Activated T-cell treated with anti-CD3 and anti-CD28 coated beads for 24 hours (primary cell): ENCODE results near the gene PKIB.
"Not testable (repeated sequence)": the region's sequence is repeated elsewhere in the genome, so short reads cannot be mapped to it uniquely, and the experiment has no call there.

Experiments used
- DNase-seq: peaks from one replicate; pipeline ENCODE4 v3.0.0-alpha.2; 2020; ENCODE audit warnings: low read depth

PKIB gene

GRCh38 chr6:122747573-122747972 is 137.4 kb downstream of the PKIB start:
- no peak for DNase-seq

- not testable (repeated sequence) for DNase-seq
Measured at GRCh38 chr6:122748945-122749344, 138.7 kb downstream of the PKIB start.

GRCh38 chr6:122749451-122750050 is 139.3 kb downstream of the PKIB start:
- DNase-seq: no peak

- DNase-seq: no peak
Measured at GRCh38 chr6:122751326-122751725, 141.1 kb downstream of the PKIB start.

GRCh38 chr6:122752459-122752858 is 142.3 kb downstream of the PKIB start:
- no peak for DNase-seq

GRCh38 chr6:122753000-122753687 is 142.9 kb downstream of the PKIB start:
- DNase-seq: no peak

- DNase-seq: no peak
Measured at GRCh38 chr6:122753688-122754056, 143.5 kb downstream of the PKIB start.

GRCh38 chr6:122754191-122754731 is 144.1 kb downstream of the PKIB start:
- no peak for DNase-seq

- DNase-seq: no peak
Measured at GRCh38 chr6:122755901-122756300, 145.7 kb downstream of the PKIB start.

GRCh38 chr6:122758927-122759334 is 148.7 kb downstream of the PKIB start:
- no peak for DNase-seq

GRCh38 chr6:122760330-122760729 is 150.1 kb downstream of the PKIB start:
- DNase-seq: no peak

GRCh38 chr6:122766256-122766655 is 156.1 kb downstream of the PKIB start:
- no peak for DNase-seq

- no peak for DNase-seq
Measured at GRCh38 chr6:122770835-122771601, 160.8 kb downstream of the PKIB start.

GRCh38 chr6:122772724-122773415 is 162.7 kb downstream of the PKIB start:
- no peak for DNase-seq
